Measurements from ENCODE around the gene CYP4F2.
"Not testable (repeated sequence)": the region's sequence is repeated elsewhere in the genome, so short reads cannot be mapped to it uniquely, and the experiment has no call there.

CYP4F2 gene

DNA sequence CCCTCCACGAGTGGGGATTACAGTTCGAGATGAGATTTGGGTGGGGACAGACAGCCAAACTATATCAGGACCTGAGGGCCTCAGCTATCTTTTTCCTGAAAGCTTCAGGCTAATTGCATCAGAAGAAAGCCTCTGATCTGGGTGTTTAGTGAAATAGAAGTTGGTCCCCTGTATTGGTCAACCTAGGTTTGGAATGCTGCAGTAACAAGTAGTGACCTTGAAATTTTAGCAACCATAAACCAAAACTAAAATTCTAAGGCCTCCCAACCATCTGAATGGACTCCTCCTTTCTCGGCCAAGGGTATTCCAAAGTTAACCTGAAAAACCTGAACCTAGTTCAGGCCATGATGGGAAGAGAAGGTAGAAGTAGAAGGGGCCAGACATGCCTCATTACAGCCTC is 47.5 kb downstream of the CYP4F2 start:
- no peak for DNase-seq (ENCODE audit: low read depth in 2 of 3, low spot score in 2 of 3)

DNA sequence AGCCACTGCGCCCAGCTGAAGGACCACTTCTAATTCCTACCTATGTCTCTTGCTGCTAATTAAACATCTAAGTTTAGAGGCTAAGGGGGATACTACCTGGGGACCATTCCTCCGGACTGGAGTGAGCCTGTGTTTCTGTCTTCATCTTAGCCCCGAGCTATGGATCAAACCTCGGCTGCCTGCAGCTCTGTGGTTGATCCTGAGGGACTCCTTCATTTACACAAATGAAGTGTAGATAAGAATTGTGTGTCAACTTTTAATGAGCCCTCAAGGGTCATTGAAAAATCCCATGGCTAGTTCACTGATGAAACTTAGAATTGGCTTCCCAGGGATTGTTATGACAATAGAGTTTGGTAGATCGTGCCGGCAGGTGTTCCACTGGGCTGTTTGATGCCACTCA is 51.0 kb downstream of the CYP4F2 start:
- DNase-seq (ENCODE audit: low read depth in 2 of 3, low spot score in 2 of 3), result no peak

DNA sequence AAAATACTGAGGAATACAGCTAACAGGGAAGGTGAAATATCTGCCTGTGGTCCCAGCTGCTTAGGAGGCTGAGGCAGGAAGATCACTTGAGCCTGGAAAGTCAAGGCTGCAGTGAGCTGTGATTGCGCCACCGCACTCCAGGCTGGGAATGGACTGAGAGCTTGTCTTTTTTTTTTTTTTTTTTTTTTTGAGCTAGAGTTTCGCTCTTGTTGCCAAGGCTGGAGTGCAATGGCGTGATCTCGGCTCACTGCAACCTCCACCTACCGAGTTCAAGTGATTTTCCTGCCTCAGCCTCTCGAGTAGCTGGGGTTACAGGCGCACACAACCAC is 54.0 kb downstream of the CYP4F2 start:
- DNase-seq (ENCODE audit: low read depth in 2 of 3, low spot score in 2 of 3), result not testable (repeated sequence)

DNA sequence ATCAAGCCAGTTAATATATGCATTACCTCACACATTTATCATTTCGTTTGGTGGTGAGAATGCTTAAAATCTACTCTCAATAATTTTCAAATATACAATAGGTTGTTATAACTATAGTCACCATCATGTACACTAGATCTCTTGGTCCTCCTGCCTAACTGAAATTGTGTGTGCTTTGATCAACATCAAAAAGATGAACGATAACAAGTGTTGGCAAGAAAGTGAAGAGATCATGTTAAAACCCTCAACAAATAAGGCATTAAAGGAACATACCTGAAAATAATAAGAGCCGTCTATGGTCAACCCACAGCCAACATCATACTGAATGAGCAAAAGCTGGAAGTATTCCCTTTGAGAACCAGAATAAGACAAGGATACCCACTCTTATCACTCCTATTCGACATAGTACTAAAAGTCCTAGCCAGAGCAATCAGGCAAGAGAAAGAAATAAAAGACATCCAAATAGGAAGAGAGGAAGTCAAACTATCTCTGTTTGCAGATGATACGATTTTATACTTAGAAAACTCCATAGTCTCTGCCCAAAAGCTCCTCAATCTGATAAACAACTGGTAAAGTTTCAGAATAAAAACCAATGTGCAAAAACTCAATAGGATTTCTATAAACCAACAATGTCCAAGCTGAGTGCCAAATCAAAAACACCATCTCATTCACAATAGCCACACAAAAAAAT is 54.5 kb downstream of the CYP4F2 start:
- no peak for DNase-seq (ENCODE audit: low read depth in 2 of 3, low spot score in 2 of 3)

DNA sequence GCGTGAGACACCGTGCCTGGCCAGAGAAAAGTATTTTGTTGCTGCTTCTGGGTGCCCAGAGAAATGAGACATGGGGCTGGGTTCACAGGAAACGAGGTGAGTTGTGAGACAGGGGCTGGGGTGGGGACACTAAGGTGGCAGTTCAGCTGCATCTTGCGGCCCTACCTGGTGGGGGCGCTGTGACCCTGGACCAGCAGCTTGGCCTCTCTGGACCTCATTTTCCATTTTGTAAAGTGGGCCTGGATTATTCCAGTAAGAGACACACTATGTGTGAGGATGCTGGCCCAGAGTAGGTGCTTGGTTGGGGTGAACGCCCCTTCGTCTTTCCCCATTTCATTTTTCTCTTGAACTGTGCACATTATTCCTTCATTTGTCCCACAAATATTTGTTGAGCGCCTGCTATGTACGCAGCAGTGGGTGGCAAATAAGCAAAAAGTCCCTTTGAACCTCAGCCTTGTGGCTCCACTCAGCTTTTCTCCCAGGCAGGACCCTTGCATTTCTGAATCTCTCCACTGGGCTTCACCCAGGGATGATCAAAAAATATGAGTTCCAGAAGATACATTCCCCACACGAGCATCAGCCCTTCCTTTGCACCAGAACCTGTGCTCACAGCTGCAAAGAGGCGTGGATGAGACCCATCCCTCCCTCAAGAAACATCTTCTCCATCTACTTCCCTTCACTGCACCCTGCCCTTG is 55.9 kb downstream of the CYP4F2 start:
- no peak for DNase-seq (ENCODE audit: low read depth in 2 of 3, low spot score in 2 of 3)

DNA sequence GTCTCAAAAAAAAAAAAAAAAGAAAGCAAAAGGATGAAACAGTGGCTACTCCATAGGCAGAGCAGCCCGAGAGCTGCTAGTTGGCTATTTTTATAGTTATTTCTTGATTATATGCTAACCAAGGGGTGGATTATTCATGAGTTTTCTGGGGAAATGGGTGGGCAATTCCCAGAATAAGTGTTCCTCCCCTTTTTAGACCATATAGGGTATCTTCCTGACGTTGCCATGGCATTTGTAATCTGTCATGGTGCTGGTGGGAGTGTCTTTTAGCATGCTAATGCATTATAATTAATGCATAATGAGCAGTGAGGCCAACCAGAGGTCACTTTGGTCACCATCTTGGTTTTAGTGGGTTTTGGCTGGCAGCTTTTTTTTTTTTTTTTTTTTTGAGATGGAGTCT is 57.0 kb downstream of the CYP4F2 start:
- no peak for DNase-seq (ENCODE audit: low read depth in 2 of 3, low spot score in 2 of 3)

DNA sequence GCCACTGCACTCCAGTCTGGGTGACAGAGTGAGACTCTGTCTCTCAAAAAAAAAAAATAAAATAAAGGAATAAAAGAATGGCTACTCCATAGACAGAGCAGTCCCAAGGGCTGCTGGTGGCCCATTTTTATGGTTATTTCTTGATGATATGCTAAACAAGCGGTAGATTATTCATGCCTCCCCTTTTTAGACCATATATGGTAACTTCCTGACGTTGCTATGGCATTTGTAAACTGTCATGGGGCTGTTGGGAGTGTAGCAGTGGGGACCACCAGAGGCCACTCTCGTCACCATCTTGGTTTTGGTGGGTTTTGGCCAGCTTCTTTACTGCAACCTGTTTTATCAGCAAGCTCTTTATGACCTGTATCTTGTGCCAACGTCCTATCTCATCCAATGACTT is 58.0 kb downstream of the CYP4F2 start:
- DNase-seq (ENCODE audit: low read depth in 2 of 3, low spot score in 2 of 3), result not testable (repeated sequence)

DNA sequence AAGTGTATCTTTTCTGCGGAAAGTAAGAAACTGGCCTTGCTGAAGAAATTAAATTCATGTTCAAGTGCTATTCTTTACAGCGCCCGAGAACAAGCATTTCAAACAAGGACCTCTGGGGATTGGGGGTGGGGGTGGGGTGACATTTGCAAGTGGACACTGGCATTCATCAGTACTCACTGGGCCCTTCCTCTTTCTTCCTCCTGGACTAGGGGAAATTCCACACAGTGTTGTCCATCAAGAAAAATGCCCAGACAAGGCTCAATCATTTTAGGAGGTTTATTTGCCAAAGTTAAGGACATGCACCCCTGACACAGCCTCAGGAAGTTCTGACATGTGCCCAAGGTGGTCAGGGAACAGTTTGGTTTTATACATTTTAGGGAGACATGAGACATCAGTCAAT is 59.5 kb downstream of the CYP4F2 start:
- DNase-seq (ENCODE audit: low read depth in 2 of 3, low spot score in 2 of 3), result no peak

DNA sequence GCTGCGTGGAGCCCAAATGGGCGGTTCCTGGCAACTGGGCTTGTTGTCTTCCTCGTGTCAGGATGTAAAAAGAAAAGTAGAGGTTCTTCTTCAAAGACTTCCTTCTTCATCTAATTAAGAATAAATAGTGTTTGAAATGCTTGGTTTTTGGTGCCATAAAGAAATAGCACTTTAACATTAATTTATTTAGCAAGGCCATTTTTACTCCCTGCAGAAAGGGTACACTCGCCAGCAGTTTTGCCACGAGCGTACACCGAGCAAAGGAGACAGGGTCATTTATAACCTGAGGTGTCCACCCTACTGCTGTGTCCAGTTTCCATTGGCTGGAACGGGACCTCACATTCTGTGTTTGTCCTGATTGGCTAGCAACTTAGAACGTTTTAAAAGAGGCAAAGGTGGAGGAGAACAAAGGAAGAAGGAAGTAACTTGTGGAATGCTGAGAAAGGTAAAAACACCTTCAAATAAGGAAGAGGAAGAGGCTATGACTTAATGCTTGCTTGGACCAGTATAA is 60.6 kb downstream of the CYP4F2 start:
- no peak for DNase-seq (ENCODE audit: low read depth in 2 of 3, low spot score in 2 of 3)

DNA sequence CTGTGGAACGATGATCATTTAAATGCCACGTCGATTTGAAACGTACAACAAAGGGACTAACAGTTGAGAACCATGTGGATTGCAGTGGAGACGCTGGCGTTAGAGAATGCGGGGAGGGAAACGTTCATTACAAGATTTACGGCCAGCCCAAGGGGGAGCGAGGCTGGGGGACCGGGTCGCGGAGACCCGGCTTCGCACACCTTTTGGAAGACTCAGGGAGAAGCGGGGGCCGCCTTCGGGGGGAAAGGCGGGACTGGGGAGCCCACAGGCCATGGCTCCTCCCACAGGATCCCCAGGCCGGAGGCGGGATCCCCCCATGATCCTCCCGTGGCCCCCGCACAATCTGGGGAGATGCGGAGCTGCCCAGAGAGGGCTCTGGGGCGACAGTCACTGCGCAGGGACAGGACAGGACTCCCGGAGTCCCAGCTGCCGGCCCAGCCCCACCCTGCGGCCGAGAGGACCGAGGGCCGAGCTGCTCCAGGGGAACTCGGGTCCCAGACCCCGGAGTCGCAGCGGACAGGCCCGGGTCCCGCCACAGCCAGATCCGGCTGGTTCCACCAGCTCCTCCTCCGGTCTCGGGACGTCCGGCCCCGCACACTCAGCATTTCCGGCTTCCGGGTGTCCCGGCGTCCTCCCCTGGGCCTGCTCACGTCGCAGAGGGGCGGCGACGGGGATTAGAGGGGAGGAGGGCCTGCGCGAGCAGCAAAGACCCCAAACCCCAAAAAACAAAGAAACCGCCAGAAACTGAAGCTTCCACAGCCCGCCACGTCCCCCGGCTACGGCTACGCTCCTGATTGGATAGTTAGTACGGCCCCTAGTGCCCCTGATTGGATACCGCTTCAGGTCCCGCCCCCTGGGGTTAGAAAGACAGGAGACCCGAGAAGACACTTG is 61.3 kb downstream of the CYP4F2 start:
- peak; percentile 77 to 89 (median 87) for DNase-seq (ENCODE audit: low read depth in 2 of 3, low spot score in 2 of 3)

DNA sequence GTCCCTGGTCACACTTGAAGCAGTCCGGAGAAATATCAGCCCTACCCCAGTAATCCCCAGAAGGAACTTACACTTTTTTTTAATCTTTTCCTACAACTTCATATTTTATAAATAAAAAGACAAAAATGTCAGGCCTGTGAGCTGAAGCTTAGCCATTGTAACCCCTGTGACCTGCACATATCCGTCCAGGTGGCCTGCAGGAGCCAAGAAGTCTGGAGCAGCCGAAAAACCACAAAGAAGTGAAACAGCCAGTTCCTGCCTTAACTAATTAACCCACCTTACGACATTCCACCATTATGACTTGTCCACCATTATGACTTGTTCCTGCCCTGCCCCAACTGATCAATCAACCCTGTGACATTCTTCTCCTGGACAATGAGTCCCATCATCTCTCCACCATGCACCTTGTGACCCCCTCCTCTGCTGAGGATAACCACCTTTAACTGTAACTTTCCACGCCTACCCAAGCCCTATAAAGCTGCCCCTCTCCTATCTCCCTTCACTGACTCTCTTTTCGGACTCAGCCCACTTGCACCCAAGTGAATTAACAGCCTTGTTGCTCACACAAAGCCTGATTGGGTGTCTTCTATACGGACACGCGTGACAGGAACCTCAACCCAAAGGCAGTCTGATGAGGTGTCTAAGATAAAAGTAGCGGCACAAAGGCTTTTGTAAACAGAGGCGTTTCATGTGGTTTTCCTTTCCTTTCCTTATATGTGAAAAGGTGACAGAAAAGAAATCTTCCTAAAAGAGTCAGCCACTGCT is 62.1 kb downstream of the CYP4F2 start:
- DNase-seq (ENCODE audit: low read depth in 2 of 3, low spot score in 2 of 3), result peak in 1 of 3 experiments; percentile 6

DNA sequence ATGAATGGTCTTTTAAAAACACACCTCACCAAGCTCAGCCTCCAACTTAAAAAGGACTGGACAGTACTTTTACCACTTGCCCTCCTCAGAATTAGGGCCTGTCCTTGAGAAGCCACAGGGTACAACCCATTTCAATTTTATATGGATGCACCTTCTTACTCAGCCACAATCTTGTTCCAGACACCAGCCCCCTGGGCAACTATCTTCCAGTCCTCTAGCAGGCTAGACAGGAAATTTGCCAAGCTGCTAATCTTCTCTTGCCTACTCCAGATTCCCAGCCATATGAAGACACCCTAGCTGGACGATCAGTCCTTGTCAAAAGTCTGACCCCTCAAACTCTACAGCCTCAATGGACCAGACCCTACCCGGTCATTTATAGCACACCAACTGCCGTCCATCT is 63.6 kb downstream of the CYP4F2 start:
- not testable (repeated sequence) for DNase-seq (ENCODE audit: low read depth in 2 of 3, low spot score in 2 of 3)

DNA sequence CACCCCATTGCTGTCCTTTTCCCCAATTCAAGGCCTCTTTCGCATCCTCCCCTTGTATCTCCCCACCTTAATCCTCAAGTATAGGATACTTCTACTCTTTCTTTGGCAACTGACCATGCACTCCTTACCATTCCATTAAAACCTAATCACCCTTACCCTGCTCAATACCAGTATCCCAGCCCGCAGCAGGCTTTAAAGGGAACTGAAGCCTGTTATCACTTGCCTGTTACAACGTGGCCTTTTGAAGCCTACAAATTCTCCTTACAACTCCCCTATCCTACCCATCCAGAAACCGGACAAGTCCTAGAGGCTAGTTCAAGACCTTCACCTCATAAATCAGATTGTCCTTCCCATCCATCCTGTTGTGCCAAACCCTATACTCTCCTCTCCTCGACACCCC is 66.2 kb downstream of the CYP4F2 start:
- no peak for DNase-seq (ENCODE audit: low read depth in 2 of 3, low spot score in 2 of 3)

DNA sequence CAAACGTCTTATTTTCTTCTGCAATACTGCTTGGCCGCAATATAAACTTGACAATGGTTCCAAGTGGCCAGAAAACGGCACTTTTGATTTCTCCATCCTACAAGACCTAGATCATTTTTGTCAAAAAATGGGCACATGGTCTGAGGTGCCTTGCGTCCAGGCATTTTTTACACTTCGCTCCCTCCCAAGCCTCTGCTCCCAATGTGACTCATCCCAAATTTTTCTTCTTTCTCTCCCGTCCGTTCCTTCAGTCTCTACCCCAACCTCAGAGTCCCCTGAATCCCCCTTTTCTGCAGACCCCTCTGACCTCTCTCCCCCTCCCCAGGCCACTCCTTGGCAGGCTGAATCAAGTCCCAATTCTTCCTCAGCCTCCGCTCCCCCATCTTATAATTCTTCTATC is 68.1 kb downstream of the CYP4F2 start:
- no peak for DNase-seq (ENCODE audit: low read depth in 2 of 3, low spot score in 2 of 3)

DNA sequence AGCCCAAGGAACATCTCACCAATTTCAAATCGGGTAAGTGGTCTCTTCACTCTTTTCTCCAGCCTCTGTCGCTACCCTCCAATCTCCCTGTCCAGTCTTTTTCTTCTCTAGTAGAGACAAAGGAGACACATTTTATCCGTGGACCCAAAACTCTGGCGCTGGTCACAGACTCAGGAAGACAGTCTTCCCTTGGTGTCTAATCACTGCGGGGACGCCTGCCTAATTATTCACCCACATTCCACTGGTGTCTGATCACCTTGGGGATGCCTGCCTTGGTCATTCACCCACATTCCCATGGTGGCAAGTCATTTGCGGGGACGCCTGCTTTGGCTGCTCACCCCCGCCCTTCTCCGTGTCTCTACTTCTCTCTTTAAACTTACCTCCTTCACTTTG is 68.6 kb downstream of the CYP4F2 start:
- no peak for DNase-seq (ENCODE audit: low read depth in 2 of 3, low spot score in 2 of 3)

DNA sequence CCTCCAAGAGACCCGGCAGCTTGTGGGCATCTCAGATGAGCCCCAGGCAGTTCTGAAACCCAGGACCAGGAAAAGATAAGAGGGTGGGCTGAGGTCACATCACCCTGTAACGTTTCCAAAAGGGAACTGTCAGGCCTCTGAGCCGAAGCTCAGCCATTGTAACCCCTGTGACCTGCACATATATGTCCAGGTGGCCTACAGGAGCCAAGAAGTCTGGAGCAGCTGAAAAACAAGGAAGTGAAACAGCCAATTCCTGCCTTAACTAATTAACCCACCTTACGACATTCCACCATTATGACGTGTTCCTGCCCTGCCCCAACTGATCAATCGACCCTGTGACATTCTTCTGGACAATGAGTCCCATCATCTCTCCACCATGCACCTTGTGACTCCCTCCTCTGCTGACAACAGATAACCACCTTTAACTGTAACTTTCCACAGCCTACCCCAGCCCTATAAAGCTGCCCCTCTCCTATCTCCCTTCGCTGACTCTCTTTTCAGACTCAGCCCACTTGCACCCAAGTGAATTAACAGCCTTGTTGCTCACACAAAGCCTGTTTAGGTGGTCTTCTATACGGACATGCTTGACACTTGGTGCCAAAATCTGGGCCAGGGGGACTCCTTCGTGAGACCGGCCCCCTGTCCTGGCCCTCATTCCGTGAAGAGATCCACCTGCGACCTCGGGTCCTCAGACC is 69.1 kb downstream of the CYP4F2 start:
- DNase-seq (ENCODE audit: low read depth in 2 of 3, low spot score in 2 of 3), result not testable (repeated sequence)

DNA sequence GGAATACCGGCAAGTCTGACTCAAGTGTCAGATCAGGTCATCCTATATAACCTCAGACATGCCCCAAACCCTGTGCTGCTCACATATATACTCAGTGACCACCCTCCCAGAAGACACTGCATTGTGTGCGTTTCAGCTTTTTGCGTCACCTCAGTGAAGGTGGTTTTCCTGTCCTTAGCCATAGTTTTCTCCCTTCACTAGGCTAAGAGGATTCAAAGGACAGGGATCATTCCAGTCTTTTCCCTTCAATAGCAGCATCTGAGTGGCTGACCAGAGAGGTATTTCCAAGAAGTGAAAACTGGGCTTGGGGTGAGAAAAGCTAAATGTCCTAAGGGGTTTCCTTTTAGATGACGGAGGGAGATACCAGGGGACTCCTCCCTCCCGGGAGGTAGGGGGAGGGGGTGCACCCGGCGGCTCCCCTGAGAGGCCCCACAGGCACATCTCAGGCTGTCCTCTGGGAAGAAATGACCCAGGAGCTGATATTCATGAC is 69.7 kb downstream of the CYP4F2 start:
- no peak for DNase-seq (ENCODE audit: low read depth in 2 of 3, low spot score in 2 of 3)

Measured in activated CD8-positive, alpha-beta memory T cell treated with anti-CD3 and anti-CD28 coated beads for 48 hours (primary cell).